ENCODE data around the gene STARD9. TPM values are rescaled to one million over a fixed set of nuclear protein-coding genes. Genes with fewer than 3 reads are reported as not detected.
A peak's percentile ranks its signal among the peaks of the same experiment; 100 is the strongest.

Gene STARD9
- total and polyA plus RNA-seq, 2 of the 13 experiments (the other 11 are each of a cell fraction or from before 2014, with no cell fraction given), result 5.3 to 7.5 TPM

DNA sequence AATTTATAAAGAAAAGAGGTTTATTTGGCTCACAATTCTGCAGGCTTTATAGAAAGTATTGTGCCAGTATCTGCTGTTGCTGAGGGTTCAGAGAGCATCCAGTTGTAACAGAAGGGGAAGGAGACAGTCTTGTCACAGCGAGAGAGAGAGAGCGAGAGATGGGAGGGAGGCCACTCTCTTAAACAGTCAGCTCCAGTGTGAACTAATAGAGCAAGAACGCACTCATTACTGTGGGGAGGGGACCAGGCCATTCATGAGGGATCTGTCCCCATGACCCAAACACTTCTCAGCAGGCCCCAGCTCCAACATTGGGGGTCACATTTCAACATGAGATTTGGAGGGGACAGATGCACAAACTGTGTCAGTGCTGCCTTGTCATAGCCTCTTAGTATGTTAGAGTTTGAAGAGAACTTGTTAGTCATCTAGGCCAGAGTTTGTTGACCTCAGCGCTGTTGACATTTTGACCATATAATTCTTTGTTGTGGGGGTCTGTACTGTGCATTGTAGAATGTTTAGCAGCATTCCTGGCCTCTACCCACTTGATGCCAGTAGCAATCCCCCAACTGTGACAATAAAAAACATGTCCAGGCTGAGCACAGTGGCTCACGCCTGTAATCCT, 15.3 kb downstream of the STARD9 start (continued):
- TF ChIP-seq ZNF563 (CRISPR knock-in tag; IDR thresholded peaks at IDR 0.05) (no peak), ZNF513 (CRISPR knock-in tag; conservative IDR thresholded peaks at IDR 0.05) (no peak), ETV5 (CRISPR knock-in tag; IDR thresholded peaks at IDR 0.05; ENCODE audit: borderline replicate concordance) (no peak), YEATS4 (CRISPR knock-in tag; IDR thresholded peaks at IDR 0.05; ENCODE audit: borderline replicate concordance) (no peak), KLF6 (CRISPR knock-in tag; IDR thresholded peaks at IDR 0.05) (no peak), ZSCAN20 (CRISPR knock-in tag; IDR thresholded peaks at IDR 0.05; ENCODE audit: borderline replicate concordance) (no peak), MTF1 (CRISPR knock-in tag; IDR thresholded peaks at IDR 0.05) (no peak), ZNF569 (CRISPR knock-in tag; IDR thresholded peaks at IDR 0.05; ENCODE audit: borderline replicate concordance) (no peak), ZNF737 (CRISPR knock-in tag; IDR thresholded peaks at IDR 0.05; ENCODE audit: borderline replicate concordance) (no peak), SALL1 (CRISPR knock-in tag; IDR thresholded peaks at IDR 0.05) (0 out of 2 replicates have a peak, but pooled peaks have one; percentile 42), TARDBP (CRISPR knock-in tag; IDR thresholded peaks at IDR 0.05) (0 out of 2 replicates have a peak, but pooled peaks have one; percentile 30), ZNF639 (CRISPR knock-in tag; conservative IDR thresholded peaks at IDR 0.05) (no peak), ZNF615 (CRISPR knock-in tag; IDR thresholded peaks at IDR 0.05; ENCODE audit: borderline replicate concordance) (no peak), DMAP1 (CRISPR knock-in tag; IDR thresholded peaks at IDR 0.05) (no peak), ZNF234 (CRISPR knock-in tag; conservative IDR thresholded peaks at IDR 0.05) (no peak), HNRNPUL1 (IDR thresholded peaks at IDR 0.05; ENCODE audit: low read depth, low read length) (no peak), TCF7 (IDR thresholded peaks at IDR 0.05; ENCODE audit: low read depth) (no peak), POLR2AphosphoS5 (IDR thresholded peaks at IDR 0.05; ENCODE audit: low read depth, low read length) (no peak), ZNF280B (CRISPR knock-in tag; IDR thresholded peaks at IDR 0.05; ENCODE audit: borderline replicate concordance) (no peak), DDIT3 (CRISPR knock-in tag; IDR thresholded peaks at IDR 0.05) (no peak), WIZ (CRISPR knock-in tag; IDR thresholded peaks at IDR 0.05) (no peak), AKAP8 (CRISPR knock-in tag; IDR thresholded peaks at IDR 0.05) (no peak), TRIM22 (IDR thresholded peaks at IDR 0.05) (no peak), NFKBIZ (CRISPR knock-in tag; IDR thresholded peaks at IDR 0.05) (no peak)
- TF ChIP-seq, protein P1, sequence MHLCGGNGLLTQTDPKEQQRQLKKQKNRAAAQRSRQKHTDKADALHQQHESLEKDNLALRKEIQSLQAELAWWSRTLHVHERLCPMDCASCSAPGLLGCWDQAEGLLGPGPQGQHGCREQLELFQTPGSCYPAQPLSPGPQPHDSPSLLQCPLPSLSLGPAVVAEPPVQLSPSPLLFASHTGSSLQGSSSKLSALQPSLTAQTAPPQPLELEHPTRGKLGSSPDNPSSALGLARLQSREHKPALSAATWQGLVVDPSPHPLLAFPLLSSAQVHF (CRISPR knock-in tag; IDR thresholded peaks at IDR 0.05), result no peak
